GM18517 (cell line): ENCODE measurements around the gene PEMT.
"Not testable (repeated sequence)": the region's sequence is repeated elsewhere in the genome, so short reads cannot be mapped to it uniquely, and the experiment has no call there.

Source experiments
- ATAC-seq: cut with Tn5 transposase; IDR thresholded peaks from one replicate; pipeline ENCODE4 v1.9.1; 2021; ENCODE audit warnings: mild to moderate bottlenecking, moderate library complexity; ENCODE audit not compliant: unreplicated experiment

Gene PEMT

GRCh38 chr17:17493249-17493985, 98.1 kb downstream of the PEMT start:
- ATAC-seq = no peak

- no peak for ATAC-seq
Measured at GRCh38 chr17:17492571-17492970, 98.9 kb downstream of the PEMT start.

GRCh38 chr17:17492085-17492484, 99.4 kb downstream of the PEMT start:
- no peak for ATAC-seq

- ATAC-seq = no peak
Measured at GRCh38 chr17:17491546-17491988, 99.9 kb downstream of the PEMT start.

GRCh38 chr17:17491031-17491471, 100.5 kb downstream of the PEMT start:
- ATAC-seq = no peak

- ATAC-seq = no peak
Measured at GRCh38 chr17:17487998-17488397, 103.5 kb downstream of the PEMT start.

GRCh38 chr17:17486416-17486815, 105.1 kb downstream of the PEMT start:
- not testable (repeated sequence) for ATAC-seq

- no peak for ATAC-seq
Measured at GRCh38 chr17:17485420-17485819, 106.1 kb downstream of the PEMT start.

GRCh38 chr17:17484451-17484899, 107.0 kb downstream of the PEMT start:
- no peak for ATAC-seq

- ATAC-seq = no peak
Measured at GRCh38 chr17:17481860-17482259, 109.6 kb downstream of the PEMT start.

- no peak for ATAC-seq
Measured at GRCh38 chr17:17480593-17481148, 110.8 kb downstream of the PEMT start.

GRCh38 chr17:17479209-17479608, 112.3 kb downstream of the PEMT start:
- ATAC-seq = no peak

GRCh38 chr17:17476865-17477467, 114.5 kb downstream of the PEMT start, which contains the start of gene MED9:
Gene MED9 (plus strand): TSS chr17:17477000. CDS start chr17:17477042, 42 bp downstream.
- ATAC-seq = peak; percentile 76

- no peak for ATAC-seq
Measured at GRCh38 chr17:17474341-17474740, 117.2 kb downstream of the PEMT start.

GRCh38 chr17:17472333-17472920, 119.1 kb downstream of the PEMT start:
- ATAC-seq = no peak

GRCh38 chr17:17469996-17470395, 121.5 kb downstream of the PEMT start:
- ATAC-seq = no peak

GRCh38 chr17:17469358-17469757, 122.2 kb downstream of the PEMT start:
- no peak for ATAC-seq

GRCh38 chr17:17468217-17469010, 123.1 kb downstream of the PEMT start:
- no peak for ATAC-seq

- ATAC-seq = no peak
Measured at GRCh38 chr17:17467720-17468119, 123.8 kb downstream of the PEMT start.

- no peak for ATAC-seq
Measured at GRCh38 chr17:17467016-17467415, 124.5 kb downstream of the PEMT start.

- ATAC-seq = no peak
Measured at GRCh38 chr17:17466511-17466910, 125.0 kb downstream of the PEMT start.
